Measurements from ENCODE around the gene ZC3H13.

The ZC3H13 gene

DNA sequence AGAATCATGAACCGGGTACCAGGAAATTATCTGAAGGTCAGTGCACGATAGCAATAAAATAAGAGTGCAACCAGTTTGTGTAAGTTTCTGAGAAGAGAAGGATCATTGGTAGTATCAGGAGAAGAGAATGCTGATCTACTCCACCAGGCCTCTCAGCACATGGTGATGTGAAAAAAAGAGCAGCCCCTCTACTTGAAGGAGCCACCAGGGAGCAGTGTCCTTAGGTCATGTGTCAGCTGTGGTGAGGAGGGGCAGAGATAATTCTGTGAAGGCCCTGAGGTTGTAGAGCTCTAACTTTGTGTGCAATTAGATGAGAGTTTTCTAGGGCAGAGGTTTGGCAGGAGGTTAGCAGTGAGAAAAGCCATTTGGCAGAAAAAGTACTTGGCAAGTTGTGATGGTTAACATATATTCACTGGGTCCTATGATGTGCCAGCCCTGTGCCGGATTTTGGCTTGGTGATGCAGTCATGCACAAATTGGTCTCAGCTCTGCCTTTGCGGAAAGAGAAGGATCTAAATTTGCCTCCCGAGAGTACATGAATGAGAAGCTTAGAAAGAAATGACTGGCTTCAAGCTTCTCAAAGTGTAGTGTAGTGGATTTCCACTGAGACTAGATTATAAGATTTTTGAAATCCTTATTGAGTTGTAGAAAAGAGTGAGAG is 19.2 kb upstream of the ZC3H13 start:
- TF ChIP-seq, protein P1, sequence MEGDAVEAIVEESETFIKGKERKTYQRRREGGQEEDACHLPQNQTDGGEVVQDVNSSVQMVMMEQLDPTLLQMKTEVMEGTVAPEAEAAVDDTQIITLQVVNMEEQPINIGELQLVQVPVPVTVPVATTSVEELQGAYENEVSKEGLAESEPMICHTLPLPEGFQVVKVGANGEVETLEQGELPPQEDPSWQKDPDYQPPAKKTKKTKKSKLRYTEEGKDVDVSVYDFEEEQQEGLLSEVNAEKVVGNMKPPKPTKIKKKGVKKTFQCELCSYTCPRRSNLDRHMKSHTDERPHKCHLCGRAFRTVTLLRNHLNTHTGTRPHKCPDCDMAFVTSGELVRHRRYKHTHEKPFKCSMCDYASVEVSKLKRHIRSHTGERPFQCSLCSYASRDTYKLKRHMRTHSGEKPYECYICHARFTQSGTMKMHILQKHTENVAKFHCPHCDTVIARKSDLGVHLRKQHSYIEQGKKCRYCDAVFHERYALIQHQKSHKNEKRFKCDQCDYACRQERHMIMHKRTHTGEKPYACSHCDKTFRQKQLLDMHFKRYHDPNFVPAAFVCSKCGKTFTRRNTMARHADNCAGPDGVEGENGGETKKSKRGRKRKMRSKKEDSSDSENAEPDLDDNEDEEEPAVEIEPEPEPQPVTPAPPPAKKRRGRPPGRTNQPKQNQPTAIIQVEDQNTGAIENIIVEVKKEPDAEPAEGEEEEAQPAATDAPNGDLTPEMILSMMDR (IDR thresholded peaks at IDR 0.05; ENCODE audit: extremely low read depth, insufficient read depth, missing control alignments), result peak; percentile 48

DNA sequence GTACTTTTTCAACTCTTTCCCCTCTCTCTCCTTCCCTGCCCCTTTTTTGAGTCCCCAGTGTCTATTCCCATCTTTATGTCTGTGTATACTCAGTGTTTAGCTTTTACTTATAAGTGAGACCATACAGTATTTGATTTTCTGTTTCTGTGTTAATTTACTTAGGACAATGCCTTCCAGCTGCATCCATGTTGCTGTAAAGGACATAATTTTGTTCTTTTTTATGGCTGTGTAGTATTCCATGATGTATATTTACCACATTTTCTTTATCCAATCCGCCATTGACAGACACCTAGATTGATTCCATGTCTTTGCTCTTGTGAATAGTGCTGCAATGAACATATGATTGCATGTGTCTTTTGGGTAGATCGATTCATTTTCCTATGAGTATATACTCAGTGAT is 10.7 kb upstream of the ZC3H13 start:
- in situ Hi-C loops (cut with MboI; ENCODE audit: low pct_unique_long_range_greater_than_20kb, low sequenced_read_pairs, unreplicated experiment), result no loop called here
- TF ChIP-seq, protein P1 (IDR thresholded peaks at IDR 0.05; ENCODE audit: extremely low read depth, insufficient read depth, missing control alignments), result no peak
- DNase-seq (ENCODE audit: low spot score), result no peak

More for the DNA sequence above, 19.2 kb upstream of the ZC3H13 start:
- in situ Hi-C loops (cut with MboI; ENCODE audit: low pct_unique_long_range_greater_than_20kb, low sequenced_read_pairs, unreplicated experiment), result no loop called here
- peak; percentile 59 for DNase-seq (ENCODE audit: low spot score)

DNA sequence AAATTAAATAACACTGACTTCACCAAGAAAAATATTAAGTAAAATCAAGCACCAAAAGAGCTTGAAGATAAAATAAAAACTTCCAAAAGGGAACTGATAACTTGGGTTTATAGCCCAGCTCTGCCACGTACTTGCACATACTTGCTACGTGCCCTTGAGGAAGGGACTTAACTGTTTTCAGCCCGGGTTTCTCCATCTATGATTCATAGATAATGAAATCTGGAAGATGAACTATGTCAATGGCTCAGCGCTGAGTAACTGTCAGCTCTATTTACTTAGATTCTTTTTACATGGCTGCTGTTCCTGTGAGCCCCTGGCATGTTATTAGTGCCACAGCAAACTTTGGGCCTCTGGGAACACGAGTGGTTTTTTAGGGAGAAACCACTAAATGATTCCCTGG is 9.6 kb upstream of the ZC3H13 start:
- no peak for DNase-seq (ENCODE audit: low spot score)
- in situ Hi-C loops (cut with MboI; ENCODE audit: low pct_unique_long_range_greater_than_20kb, low sequenced_read_pairs, unreplicated experiment), result no loop called here
- TF ChIP-seq, protein P1 (IDR thresholded peaks at IDR 0.05; ENCODE audit: extremely low read depth, insufficient read depth, missing control alignments), result no peak

DNA sequence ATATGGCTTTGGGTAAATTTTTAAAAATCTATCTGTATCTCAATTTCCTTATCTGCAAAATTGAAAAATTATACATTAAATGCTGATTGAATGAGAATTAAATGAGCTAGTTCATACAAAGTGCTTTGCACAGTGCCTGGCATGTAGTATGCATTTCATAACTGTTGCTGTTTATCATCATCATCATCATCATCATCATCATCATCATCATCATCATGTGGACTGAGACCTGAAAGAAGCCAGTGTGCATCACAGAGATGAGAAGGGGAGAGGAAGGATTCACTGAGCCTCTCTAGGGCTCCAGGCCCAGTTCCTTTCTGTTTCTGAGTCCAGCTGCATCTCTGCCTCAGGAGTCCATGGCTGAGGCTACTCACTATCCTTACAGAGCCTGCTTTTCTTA is 6.9 kb upstream of the ZC3H13 start:
- in situ Hi-C loops (cut with MboI; ENCODE audit: low pct_unique_long_range_greater_than_20kb, low sequenced_read_pairs, unreplicated experiment), result no loop called here
- DNase-seq (ENCODE audit: low spot score), result no peak
- TF ChIP-seq, protein P1 (IDR thresholded peaks at IDR 0.05; ENCODE audit: extremely low read depth, insufficient read depth, missing control alignments), result no peak

DNA sequence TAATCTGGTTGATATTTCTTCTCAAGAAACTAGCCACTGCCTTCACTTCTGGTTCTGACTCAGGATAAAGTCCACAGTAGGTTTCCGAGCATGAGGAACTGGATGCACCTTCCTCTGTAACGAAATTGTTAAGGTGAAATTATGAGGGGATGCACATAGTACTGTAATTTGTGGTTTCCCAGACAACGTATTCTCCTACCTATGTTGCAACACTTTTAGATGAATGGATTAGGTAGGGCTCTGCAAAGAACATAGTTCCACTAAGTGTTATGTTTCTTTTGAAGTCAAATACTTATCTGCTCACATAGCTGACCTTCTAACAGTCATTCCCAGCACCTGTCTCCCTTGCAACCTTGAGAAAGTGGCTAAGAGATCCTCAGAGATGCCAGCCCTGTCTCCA is 5.7 kb upstream of the ZC3H13 start:
- TF ChIP-seq, protein P1 (IDR thresholded peaks at IDR 0.05; ENCODE audit: extremely low read depth, insufficient read depth, missing control alignments), result no peak
- no peak for DNase-seq (ENCODE audit: low spot score)
- in situ Hi-C loops (cut with MboI; ENCODE audit: low pct_unique_long_range_greater_than_20kb, low sequenced_read_pairs, unreplicated experiment), result no loop called here

DNA sequence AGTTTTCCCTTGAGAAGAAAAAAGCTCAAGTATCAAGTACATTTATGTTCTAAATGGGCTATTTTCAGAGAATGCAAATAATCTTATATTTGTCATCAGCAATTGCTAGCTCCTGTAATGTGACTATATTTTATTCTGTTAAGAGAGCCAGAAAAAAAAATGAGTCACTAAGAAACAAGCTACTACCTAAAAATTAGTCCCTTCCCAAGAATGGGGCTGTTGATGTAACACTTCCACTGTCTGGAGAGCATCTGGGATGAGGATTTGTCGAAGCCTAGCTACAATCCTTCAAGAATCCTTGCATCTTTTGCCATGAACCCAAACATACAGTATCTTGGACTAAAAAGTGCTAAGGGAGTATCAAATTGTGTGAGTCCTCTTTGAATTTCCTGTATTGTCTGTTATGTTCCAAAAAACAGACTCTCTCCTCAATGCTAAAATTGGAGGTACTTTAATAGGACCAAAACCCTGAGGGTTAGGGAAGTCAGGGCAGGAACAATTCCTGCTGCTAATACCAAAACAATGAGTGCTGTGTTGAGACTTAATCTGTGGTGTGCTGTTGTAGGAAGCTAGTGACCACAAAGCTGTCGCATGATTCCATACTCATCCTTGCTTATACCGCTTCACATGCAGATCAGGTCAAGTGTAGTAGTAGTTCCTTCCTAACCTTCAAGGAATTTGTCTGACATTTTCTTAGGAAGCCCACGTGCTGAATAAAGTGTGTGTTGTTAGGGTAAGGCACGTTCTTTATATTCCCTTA is 4.9 kb upstream of the ZC3H13 start:
- in situ Hi-C loops (cut with MboI; ENCODE audit: low pct_unique_long_range_greater_than_20kb, low sequenced_read_pairs, unreplicated experiment), result no loop called here
- TF ChIP-seq, protein P1 (IDR thresholded peaks at IDR 0.05; ENCODE audit: extremely low read depth, insufficient read depth, missing control alignments), result no peak
- no peak for DNase-seq (ENCODE audit: low spot score)
